GM10266 (cell line): ENCODE results near the gene FOXN3.

ENCODE experiments used
- DNase-seq: peaks from one replicate; pipeline ENCODE4 v3.0.0; 2012; ENCODE audit errors: extremely low spot score
- CTCF ChIP-seq: IDR thresholded peaks from 2 replicates; pipeline ENCODE4 v1.5.1; 2012; ENCODE audit warnings: mild to moderate bottlenecking, low read depth; ENCODE audit not compliant: control insufficient read depth, insufficient read depth; ENCODE audit errors: missing control alignments

The FOXN3 gene

GRCh38 chr14:89214221-89214965, 202.6 kb downstream of the FOXN3 start:
- DNase-seq: no peak
- no peak for TF ChIP-seq CTCF

GRCh38 chr14:89212386-89213235, 204.4 kb downstream of the FOXN3 start:
- no peak for DNase-seq
- TF ChIP-seq CTCF: no peak

- DNase-seq: no peak
- TF ChIP-seq CTCF: no peak
These were observed 207.5 kb downstream of the FOXN3 start for GRCh38 chr14:89209558-89209957.

GRCh38 chr14:89207925-89208328, 209.1 kb downstream of the FOXN3 start:
- no peak for DNase-seq
- TF ChIP-seq CTCF: no peak

- no peak for TF ChIP-seq CTCF
These were observed 210.5 kb downstream of the FOXN3 start for GRCh38 chr14:89206389-89207031.

GRCh38 chr14:89205137-89205740, 211.8 kb downstream of the FOXN3 start:
- TF ChIP-seq CTCF: no peak
- no peak for DNase-seq

More at GRCh38 chr14:89206389-89207031, 210.5 kb downstream of the FOXN3 start:
- no peak for DNase-seq
